ENCODE measurements around the gene CZIB. TPM values are rescaled to one million over a fixed set of nuclear protein-coding genes. Genes with fewer than 3 reads are reported as not detected.

The CZIB gene
- total RNA-seq, result 44.7 and 45.0 TPM in 2 replicates

DNA sequence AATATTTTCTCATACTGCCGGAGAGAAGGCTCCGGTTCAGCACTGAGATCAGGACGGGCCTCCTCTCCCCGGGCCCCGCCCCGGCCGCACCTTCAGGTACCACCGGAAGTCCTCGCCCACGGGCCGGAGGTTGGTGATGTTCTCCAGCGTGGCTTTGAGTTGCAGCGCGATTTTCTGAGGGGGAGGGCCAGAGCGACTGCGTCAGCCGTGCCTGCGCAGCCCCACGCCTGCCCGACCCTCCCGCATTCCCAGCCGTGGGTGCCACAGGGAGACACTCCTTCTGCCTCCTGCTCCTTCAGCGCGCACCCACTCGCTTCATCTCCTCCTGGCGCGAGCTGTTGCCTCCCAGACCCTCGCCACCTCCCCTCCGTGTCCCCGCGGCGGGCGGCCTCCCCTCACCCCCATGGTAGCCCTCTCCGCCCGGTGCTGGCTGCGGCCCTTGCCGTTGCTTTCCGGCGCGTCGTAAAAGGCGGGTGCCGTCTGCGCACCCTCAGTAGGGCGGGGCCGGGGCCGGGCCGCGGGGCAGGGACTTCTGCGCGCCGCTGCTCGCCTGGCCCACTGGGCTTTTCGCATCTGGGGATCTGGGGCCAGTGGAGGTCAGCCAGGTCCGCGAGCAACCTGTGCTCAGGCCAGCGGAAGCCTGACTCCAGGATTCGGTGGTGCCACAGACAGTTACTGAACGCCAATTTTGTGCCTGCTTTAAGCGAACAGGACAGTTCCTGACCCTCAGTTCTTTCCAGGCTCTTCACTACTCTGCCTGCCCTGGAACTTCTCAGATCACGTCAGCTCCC, at the start of gene CZIB:
Gene CZIB, minus strand, starts transcription at position 464 of the 791 bp plus-strand sequence. Its CDS starts 59 bp downstream, at position 405.

DNA sequence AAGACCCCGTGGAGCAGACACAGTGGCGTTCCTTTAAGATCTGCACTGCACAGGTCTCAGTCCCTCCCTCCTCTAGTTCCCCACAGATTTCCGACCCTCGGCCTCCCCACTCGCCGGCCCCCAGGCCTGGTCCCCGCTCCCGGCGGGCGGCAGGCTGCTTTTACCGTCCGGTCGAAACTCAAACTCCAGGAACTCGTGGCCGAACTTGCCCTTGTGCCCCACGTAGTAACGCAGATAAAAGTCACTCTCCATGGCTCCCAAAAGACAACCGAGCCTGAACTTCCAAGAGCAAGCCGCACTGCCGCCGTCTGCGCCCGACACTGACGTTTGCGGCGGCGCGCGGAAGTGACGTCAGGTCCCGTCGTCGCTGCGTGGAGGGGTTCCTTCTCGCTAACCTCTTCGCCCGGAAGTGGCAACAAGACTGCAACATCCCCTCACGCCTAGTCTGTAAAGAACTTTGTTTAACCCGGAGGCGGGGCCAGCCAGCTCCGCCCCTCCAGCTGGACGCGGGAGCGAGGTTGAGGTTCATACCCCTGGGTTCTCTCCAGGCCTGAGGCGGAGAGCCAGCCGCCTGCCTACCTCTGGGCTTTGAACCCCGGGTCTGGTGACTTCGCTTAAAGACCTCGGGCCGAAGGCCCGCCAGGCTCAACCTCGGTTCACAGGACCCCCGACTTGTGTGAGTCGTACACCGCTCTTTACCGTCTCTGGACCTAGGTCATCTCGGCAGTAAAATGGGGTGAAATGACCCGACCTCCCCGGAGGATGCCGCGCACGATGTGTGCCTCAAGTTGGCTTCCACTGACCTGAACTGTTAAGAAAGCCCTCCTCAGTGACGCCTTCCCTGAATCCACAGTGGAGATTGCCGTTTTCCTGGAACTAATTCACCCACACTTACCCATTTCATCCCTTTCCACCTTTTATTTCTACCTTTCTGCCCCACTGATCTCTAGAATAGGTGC, 18.0 kb upstream of the CZIB start, which contains the start of gene MAGOH:
Gene MAGOH, minus strand, starts transcription at position 322 of the 959 bp plus-strand sequence. Its CDS starts 70 bp downstream, at position 252.

DNA sequence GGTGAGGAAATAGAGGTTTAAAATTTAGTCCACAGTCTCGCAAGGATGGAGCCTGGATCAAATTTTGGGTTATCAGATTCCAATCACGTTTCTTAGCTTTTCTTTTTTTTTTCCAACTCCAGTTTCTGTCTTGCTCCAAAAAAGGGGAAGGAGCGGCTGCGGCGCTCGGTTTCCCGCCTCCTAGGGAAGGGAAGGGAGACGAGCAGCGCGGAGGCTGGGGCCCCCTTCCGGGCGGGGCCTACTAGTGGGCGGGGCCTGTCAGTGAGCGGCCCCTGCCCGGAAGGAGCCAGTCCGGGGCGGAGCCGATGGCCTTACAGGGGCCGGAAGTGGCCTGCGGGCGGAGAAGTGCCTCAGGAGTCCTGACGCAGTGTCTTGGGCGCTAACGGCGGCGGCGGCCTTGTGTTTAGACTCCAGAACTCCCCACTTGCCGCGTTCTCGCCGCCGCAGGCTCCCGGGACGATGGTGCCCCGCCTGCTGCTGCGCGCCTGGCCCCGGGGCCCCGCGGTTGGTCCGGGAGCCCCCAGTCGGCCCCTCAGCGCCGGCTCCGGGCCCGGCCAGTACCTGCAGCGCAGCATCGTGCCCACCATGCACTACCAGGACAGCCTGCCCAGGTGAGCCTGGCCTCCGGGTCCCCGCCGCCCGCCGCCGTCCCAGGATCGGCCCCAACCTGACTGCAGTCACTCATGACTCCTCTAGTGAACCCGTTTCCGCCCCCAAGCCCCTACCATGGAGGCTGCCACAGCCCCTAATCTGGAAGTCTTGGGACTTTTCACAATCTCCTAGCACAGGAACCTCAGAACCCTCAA, 23.7 kb downstream of the CZIB start, which contains the start of gene CPT2:
Gene CPT2, plus strand, starts transcription at position 340 of the 806 bp plus-strand sequence. Its CDS starts 120 bp downstream, at position 460.

Other genes with a start within 250 kb of the CZIB start
- gene PODN, start 158.4 kb downstream of the CZIB start, total RNA-seq, result 16.0 and 20.9 TPM in 2 replicates
- 0.52 and 1.1 TPM in 2 replicates for gene SLC1A7, start 78.0 kb downstream of the CZIB start, total RNA-seq
- gene CPT2, start 23.8 kb downstream of the CZIB start, total RNA-seq, result 10.8 and 13.3 TPM in 2 replicates
- 18.0 and 23.5 TPM in 2 replicates for gene MAGOH, start 17.9 kb upstream of the CZIB start, total RNA-seq
- 9.1 and 30.0 TPM in 2 replicates for gene LRP8, start 107.4 kb upstream of the CZIB start, total RNA-seq
- gene DMRTB1, start 238.8 kb upstream of the CZIB start, total RNA-seq, result not detected in 2 replicates